GM23338 (cell line): ENCODE results near the gene CHRDL2. TPM values are rescaled to one million over a fixed set of nuclear protein-coding genes. Genes with fewer than 3 reads are reported as not detected.

ENCODE experiments used
- ATAC-seq: fragments of 200-7000 bp; cut with Tn5 transposase; 3 replicates; pipeline ENCODE4 v1.9.1; 2020
- DNase-seq: peaks from one replicate; pipeline ENCODE4 v3.0.0-alpha.2; 2015; ENCODE audit warnings: low spot score
- H2AFZ ChIP-seq: fragments of 200-600 bp; sonication (generic); 2 replicates; pipeline ENCODE4 v1.8.0; 2016; ENCODE audit warnings: antibody characterized with exemption, mild to moderate bottlenecking, moderate library complexity
- H3F3A ChIP-seq: fragments of 200-600 bp; sonication (generic); replicated peaks from 2 replicates; pipeline ENCODE4 v1.8.0; 2017; ENCODE audit warnings: antibody characterized with exemption, mixed run types, low read depth
- H3K27ac ChIP-seq: fragments of 200-600 bp; sonication (generic); 2 replicates; pipeline ENCODE4 v1.6.1; 2016; ENCODE audit warnings: low read depth
- H3K27me3 ChIP-seq: fragments of 200-600 bp; sonication (generic); 2 replicates; pipeline ENCODE4 v1.8.0; 2016; ENCODE audit warnings: mild to moderate bottlenecking, mixed run types, moderate library complexity; ENCODE audit not compliant: insufficient read depth
- H3K36me3 ChIP-seq: fragments of 200-600 bp; sonication (generic); 2 replicates; pipeline ENCODE4 v1.8.0; 2016; ENCODE audit warnings: mild to moderate bottlenecking; ENCODE audit not compliant: insufficient read depth
- H3K4me1 ChIP-seq: fragments of 200-600 bp; sonication (generic); 2 replicates; pipeline ENCODE4 v1.8.0; 2016; ENCODE audit warnings: mild to moderate bottlenecking, moderate library complexity; ENCODE audit not compliant: insufficient read depth
- H3K4me2 ChIP-seq: fragments of 200-600 bp; sonication (generic); 2 replicates; pipeline ENCODE4 v1.7.1; 2017; ENCODE audit warnings: mixed run types
- H3K4me3 ChIP-seq: fragments of 200-600 bp; sonication (generic); 2 replicates; pipeline ENCODE4 v1.6.1; 2016; ENCODE audit warnings: mixed run types
- H3K79me2 ChIP-seq: fragments of 200-600 bp; sonication (generic); replicated peaks from 2 replicates; pipeline ENCODE4 v1.8.0; 2017; ENCODE audit warnings: mild to moderate bottlenecking; ENCODE audit not compliant: insufficient read depth
- H3K9me2 ChIP-seq: fragments of 200-600 bp; sonication (generic); 2 replicates; pipeline ENCODE4 v1.8.0; 2017; ENCODE audit not compliant: insufficient read depth
- H4K20me1 ChIP-seq: fragments of 200-600 bp; sonication (generic); replicated peaks from 2 replicates; pipeline ENCODE4 v1.8.0; 2017; ENCODE audit warnings: mild to moderate bottlenecking; ENCODE audit not compliant: insufficient read depth
- H3K27ac Mint-ChIP-seq: 2 replicates; pipeline ENCODE4 v1.8.0; 2020; ENCODE audit warnings: inconsistent platforms, mild to moderate bottlenecking, moderate library complexity, mixed read lengths
- H3K27me3 Mint-ChIP-seq: 3 replicates; pipeline ENCODE4 v1.8.0; 2022; ENCODE audit warnings: low read depth, mild to moderate bottlenecking, moderate library complexity, mixed read lengths, inconsistent platforms; ENCODE audit not compliant: insufficient read depth, poor library complexity
- H3K36me3 Mint-ChIP-seq: 3 replicates; pipeline ENCODE4 v1.8.0; 2021; ENCODE audit warnings: low read depth, mild to moderate bottlenecking, inconsistent platforms, moderate library complexity, mixed read lengths
- H3K4me1 Mint-ChIP-seq: 3 replicates; pipeline ENCODE4 v1.8.0; 2020; ENCODE audit warnings: mild to moderate bottlenecking, inconsistent platforms, mixed read lengths
- H3K4me3 Mint-ChIP-seq: 3 replicates; pipeline ENCODE4 v1.8.0; 2021; ENCODE audit warnings: moderate library complexity, mild to moderate bottlenecking, inconsistent platforms, mixed read lengths
- H3K9me3 Mint-ChIP-seq: 3 replicates; pipeline ENCODE4 v1.8.0; 2020; ENCODE audit warnings: moderate library complexity, mild to moderate bottlenecking, inconsistent platforms, mixed read lengths
- CREB1 ChIP-seq: fragments of 250-450 bp; sonication (Bioruptor Pico); IDR thresholded peaks from 2 replicates; pipeline ENCODE4 v1.5.0; 2020; ENCODE audit warnings: low read depth, mild to moderate bottlenecking, moderate library complexity
- EZH2 ChIP-seq: fragments of 200-600 bp; sonication (generic); IDR thresholded peaks from one replicate; pipeline ENCODE4 v1.8.0; 2017; ENCODE audit warnings: antibody characterized with exemption, mild to moderate bottlenecking, low read depth; ENCODE audit not compliant: unreplicated experiment
- EZH2phosphoT487 ChIP-seq: fragments of 200-600 bp; sonication (generic); IDR thresholded peaks from one replicate; pipeline ENCODE4 v1.8.1; 2018; ENCODE audit warnings: antibody characterized with exemption; ENCODE audit not compliant: unreplicated experiment
- JUNB ChIP-seq: IDR thresholded peaks from one replicate; pipeline ENCODE4 v1.6.1; 2016; ENCODE audit warnings: antibody characterized with exemption; ENCODE audit not compliant: unreplicated experiment
- NANOG ChIP-seq: IDR thresholded peaks from 2 replicates; pipeline ENCODE4 v1.6.1; 2016; ENCODE audit warnings: antibody characterized with exemption, borderline replicate concordance
- POLR2AphosphoS5 ChIP-seq: IDR thresholded peaks from 2 replicates; pipeline ENCODE4 v1.6.1; 2016; ENCODE audit warnings: antibody characterized with exemption, low read depth
- STAT1 ChIP-seq: IDR thresholded peaks from one replicate; pipeline ENCODE4 v1.6.1; 2016; ENCODE audit warnings: antibody characterized with exemption; ENCODE audit not compliant: unreplicated experiment
- ZNF114 ChIP-seq: fragments of 250-450 bp; sonication (Bioruptor Pico); IDR thresholded peaks from 2 replicates; pipeline ENCODE4 v1.5.0; 2020; ENCODE audit warnings: mild to moderate bottlenecking, moderate library complexity
- ZNF331 ChIP-seq: fragments of 250-450 bp; sonication (Bioruptor Pico); IDR thresholded peaks from 2 replicates; pipeline ENCODE4 v1.5.0; 2020; ENCODE audit warnings: low read depth, mild to moderate bottlenecking, moderate library complexity
- polyA plus RNA-seq: library from polyadenylated mRNA; unstranded; fragments of >200 nt; fragmentation: Nextera tagmentation; extraction: Ambion mirVana; gene quantifications from 2 replicates; pipeline ENCODE4 v1.2.1, GENCODE V29; 2016
- total RNA-seq: library from RNA; depleted of rRNA; stranded (reverse); fragments of >200 nt; shearing (Covaris generic); gene quantifications from 2 replicates; pipeline ENCODE4 v1.2.3, GENCODE V29; 2014
- TF ChIP-seq, protein P1 (sequence below): fragments of 250-450 bp; sonication (Bioruptor Pico); IDR thresholded peaks from 2 replicates; pipeline ENCODE4 v1.5.0; 2020; ENCODE audit warnings: mild to moderate bottlenecking, moderate library complexity
- TF ChIP-seq, protein P2 (sequence below): IDR thresholded peaks from 2 replicates; pipeline ENCODE4 v1.6.1; 2016; ENCODE audit warnings: antibody characterized with exemption

Gene CHRDL2
- total and polyA plus RNA-seq, 2 experiments from 2014 or later: 0.21 TPM; not detected in 1

DNA sequence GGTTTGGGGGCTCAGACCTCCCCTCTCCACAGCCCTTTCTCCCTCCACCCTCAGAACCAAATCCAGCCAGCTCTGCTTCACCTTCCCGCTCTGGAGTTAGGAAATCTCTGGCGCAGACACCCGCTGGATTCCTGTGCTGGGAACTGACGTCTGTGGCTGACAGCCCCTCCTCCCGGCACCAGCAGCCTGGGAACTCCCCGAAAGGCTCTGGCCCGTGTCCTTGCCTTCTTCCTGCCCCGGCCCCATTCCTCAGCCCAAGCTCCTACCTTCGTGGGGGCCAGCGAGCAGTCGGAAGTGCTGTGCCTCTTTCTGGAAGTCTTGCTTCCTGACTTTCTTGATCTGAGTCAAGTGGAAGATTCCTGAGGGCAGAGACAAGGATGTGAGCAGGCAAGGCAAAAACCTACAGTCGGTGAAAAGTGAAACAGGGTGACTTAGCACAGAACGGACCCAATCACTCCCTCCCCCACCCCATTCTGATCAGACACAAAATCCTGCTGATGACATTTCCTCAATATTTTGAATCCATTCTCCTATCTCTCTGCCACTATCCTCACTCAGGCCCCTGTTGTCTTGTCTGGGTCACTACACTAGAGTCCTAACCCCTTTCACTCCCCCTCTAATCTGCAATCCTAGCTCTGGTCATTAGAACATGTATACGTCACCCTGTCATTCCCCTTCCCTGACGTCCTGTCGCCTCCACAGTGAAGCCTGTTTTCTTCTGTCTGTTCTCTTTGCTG lies 34.1 kb downstream of the CHRDL2 start:
- no peaks in the 10 kb centered on the region; the same call in 2 of the 3 replicates for H3K9me3 Mint-ChIP-seq
- peaks cover 21% of the 10 kb centered on the region for H3K27me3 Mint-ChIP-seq
- Histone ChIP-seq H3F3A (no peaks in the 10 kb centered on the region), H2AFZ (peak overlapping the region; percentile 96), H3K4me2 (peak overlapping the region; percentile 75), H3K79me2 (no peaks in the 10 kb centered on the region), H3K27ac (no peak overlapping the region), H3K4me3 (peak overlapping the region; percentile 48), H3K4me1 (peaks cover 17% of the 10 kb centered on the region), H3K9me2 (no peaks in the 10 kb centered on the region), H3K36me3 (no peaks in the 10 kb centered on the region), H4K20me1 (no peaks in the 10 kb centered on the region), H3K27me3 (no peaks in the 10 kb centered on the region)
- ATAC-seq (peak; percentile 72), DNase-seq (peak; percentile 73)
- no peaks in the 10 kb centered on the region for H3K36me3 Mint-ChIP-seq
- peaks cover 21% of the 10 kb centered on the region for H3K4me1 Mint-ChIP-seq
- H3K27ac Mint-ChIP-seq: no peak overlapping the region
- TF ChIP-seq EZH2phosphoT487: no peak
- TF ChIP-seq CREB1 (CRISPR knock-in tag): 0 out of 2 replicates have a peak, but pooled peaks have one; percentile 4
- no peak for TF ChIP-seq ZNF331 (CRISPR knock-in tag)
- no peak for TF ChIP-seq POLR2AphosphoS5
- TF ChIP-seq, protein P1, sequence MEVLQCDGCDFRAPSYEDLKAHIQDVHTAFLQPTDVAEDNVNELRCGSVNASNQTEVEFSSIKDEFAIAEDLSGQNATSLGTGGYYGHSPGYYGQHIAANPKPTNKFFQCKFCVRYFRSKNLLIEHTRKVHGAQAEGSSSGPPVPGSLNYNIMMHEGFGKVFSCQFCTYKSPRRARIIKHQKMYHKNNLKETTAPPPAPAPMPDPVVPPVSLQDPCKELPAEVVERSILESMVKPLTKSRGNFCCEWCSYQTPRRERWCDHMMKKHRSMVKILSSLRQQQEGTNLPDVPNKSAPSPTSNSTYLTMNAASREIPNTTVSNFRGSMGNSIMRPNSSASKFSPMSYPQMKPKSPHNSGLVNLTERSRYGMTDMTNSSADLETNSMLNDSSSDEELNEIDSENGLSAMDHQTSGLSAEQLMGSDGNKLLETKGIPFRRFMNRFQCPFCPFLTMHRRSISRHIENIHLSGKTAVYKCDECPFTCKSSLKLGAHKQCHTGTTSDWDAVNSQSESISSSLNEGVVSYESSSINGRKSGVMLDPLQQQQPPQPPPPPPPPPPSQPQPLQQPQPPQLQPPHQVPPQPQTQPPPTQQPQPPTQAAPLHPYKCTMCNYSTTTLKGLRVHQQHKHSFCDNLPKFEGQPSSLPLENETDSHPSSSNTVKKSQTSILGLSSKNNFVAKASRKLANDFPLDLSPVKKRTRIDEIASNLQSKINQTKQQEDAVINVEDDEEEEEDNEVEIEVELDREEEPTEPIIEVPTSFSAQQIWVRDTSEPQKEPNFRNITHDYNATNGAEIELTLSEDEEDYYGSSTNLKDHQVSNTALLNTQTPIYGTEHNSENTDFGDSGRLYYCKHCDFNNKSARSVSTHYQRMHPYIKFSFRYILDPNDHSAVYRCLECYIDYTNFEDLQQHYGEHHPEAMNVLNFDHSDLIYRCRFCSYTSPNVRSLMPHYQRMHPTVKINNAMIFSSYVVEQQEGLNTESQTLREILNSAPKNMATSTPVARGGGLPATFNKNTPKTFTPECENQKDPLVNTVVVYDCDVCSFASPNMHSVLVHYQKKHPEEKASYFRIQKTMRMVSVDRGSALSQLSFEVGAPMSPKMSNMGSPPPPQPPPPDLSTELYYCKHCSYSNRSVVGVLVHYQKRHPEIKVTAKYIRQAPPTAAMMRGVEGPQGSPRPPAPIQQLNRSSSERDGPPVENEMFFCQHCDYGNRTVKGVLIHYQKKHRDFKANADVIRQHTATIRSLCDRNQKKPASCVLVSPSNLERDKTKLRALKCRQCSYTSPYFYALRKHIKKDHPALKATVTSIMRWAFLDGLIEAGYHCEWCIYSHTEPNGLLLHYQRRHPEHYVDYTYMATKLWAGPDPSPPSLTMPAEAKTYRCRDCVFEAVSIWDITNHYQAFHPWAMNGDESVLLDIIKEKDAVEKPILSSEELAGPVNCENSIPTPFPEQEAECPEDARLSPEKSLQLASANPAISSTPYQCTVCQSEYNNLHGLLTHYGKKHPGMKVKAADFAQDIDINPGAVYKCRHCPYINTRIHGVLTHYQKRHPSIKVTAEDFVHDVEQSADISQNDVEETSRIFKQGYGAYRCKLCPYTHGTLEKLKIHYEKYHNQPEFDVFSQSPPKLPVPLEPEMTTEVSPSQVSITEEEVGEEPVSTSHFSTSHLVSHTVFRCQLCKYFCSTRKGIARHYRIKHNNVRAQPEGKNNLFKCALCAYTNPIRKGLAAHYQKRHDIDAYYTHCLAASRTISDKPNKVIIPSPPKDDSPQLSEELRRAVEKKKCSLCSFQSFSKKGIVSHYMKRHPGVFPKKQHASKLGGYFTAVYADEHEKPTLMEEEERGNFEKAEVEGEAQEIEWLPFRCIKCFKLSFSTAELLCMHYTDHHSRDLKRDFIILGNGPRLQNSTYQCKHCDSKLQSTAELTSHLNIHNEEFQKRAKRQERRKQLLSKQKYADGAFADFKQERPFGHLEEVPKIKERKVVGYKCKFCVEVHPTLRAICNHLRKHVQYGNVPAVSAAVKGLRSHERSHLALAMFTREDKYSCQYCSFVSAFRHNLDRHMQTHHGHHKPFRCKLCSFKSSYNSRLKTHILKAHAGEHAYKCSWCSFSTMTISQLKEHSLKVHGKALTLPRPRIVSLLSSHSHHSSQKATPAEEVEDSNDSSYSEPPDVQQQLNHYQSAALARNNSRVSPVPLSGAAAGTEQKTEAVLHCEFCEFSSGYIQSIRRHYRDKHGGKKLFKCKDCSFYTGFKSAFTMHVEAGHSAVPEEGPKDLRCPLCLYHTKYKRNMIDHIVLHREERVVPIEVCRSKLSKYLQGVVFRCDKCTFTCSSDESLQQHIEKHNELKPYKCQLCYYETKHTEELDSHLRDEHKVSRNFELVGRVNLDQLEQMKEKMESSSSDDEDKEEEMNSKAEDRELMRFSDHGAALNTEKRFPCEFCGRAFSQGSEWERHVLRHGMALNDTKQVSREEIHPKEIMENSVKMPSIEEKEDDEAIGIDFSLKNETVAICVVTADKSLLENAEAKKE (CRISPR knock-in tag): no peak
- H3K4me3 Mint-ChIP-seq: peak overlapping the region; percentile 65

DNA sequence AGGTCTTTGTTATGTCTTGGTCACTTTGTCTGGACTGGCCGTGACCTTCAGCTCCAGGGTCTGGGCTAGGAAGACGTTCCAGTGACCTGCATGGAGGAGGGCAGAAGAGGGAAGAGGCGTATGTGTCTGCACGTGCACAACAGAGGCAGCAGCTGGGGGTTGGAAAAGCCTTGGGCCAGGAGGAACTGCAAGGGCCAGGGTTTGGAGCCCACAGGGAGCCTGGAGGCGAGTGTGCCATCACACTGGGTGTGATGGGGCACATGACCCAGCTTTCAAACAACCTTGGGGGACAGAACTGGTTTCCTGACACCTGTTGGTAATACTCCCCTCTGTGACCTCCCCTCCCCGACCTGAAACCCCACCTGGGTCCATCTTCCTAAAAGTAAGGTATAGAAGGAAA lies 34.7 kb downstream of the CHRDL2 start:
- no peaks in the 10 kb centered on the region for H3K9me2 ChIP-seq
- no peaks in the 10 kb centered on the region for H3K79me2 ChIP-seq
- ATAC-seq (peak; percentile 8; the same call in 2 of the 3 replicates), DNase-seq (no peak)
- peak overlapping the region; percentile 75 for H3K4me2 ChIP-seq
- H3K36me3 ChIP-seq: no peaks in the 10 kb centered on the region
- Mint-ChIP-seq H3K4me1 (peaks cover 21% of the 10 kb centered on the region), H3K27ac (no peak overlapping the region), H3K4me3 (peak overlapping the region; percentile 65; the same call in 1 of the 3 replicates), H3K36me3 (no peaks in the 10 kb centered on the region), H3K9me3 (no peaks in the 10 kb centered on the region; the same call in 2 of the 3 replicates), H3K27me3 (peaks cover 20% of the 10 kb centered on the region)
- H4K20me1 ChIP-seq: no peaks in the 10 kb centered on the region
- no peaks in the 10 kb centered on the region for H3K27me3 ChIP-seq
- H3K27ac ChIP-seq: no peak overlapping the region
- H3K4me1 ChIP-seq: peaks cover 17% of the 10 kb centered on the region
- H3F3A ChIP-seq: no peaks in the 10 kb centered on the region
- H2AFZ ChIP-seq: peak overlapping the region; percentile 96
- peak overlapping the region; percentile 48 for H3K4me3 ChIP-seq
- TF ChIP-seq STAT1 (no peak), NANOG (no peak), ZNF331 (CRISPR knock-in tag) (no peak), ZNF114 (CRISPR knock-in tag) (no peak), JUNB (no peak), POLR2AphosphoS5 (no peak), CREB1 (CRISPR knock-in tag) (no peak), EZH2 (no peak)
- TF ChIP-seq, protein P2, sequence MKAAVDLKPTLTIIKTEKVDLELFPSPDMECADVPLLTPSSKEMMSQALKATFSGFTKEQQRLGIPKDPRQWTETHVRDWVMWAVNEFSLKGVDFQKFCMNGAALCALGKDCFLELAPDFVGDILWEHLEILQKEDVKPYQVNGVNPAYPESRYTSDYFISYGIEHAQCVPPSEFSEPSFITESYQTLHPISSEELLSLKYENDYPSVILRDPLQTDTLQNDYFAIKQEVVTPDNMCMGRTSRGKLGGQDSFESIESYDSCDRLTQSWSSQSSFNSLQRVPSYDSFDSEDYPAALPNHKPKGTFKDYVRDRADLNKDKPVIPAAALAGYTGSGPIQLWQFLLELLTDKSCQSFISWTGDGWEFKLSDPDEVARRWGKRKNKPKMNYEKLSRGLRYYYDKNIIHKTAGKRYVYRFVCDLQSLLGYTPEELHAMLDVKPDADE: no peak
